CD14-positive monocyte (primary cell): Measurements from ENCODE around the gene ERCC5. TPM values are rescaled to one million over a fixed set of nuclear protein-coding genes. Genes with fewer than 3 reads are reported as not detected.

Experiments
- DNase-seq, 3 donors: peaks; one replicate each; pipeline ENCODE4 v3.0.0-alpha.2; 2011 to 2022
- H2AFZ ChIP-seq: 2 replicates; pipeline ENCODE4 v1.6.0; 2012; ENCODE audit warnings: mild to moderate bottlenecking, low read depth, low read length, inconsistent platforms; ENCODE audit not compliant: insufficient read depth, poor library complexity, severe bottlenecking
- H3K27ac ChIP-seq, 2 donors: 1 replicate in 1 of 2; 2 replicates in 1 of 2; pipeline ENCODE4 v1.5.1; 2012 to 2013; ENCODE audit warnings: low read length in 2 of 2, control low read depth in 1 of 2, inconsistent platforms in 1 of 2, low read depth in 1 of 2, mild to moderate bottlenecking in 1 of 2
- H3K27me3 ChIP-seq, 2 donors: one replicate each; pipeline versions ENCODE4 v1.6.0 to v1.6.1; 2011 to 2013; ENCODE audit warnings: low read length in 2 of 2; ENCODE audit not compliant: control insufficient read depth in 2 of 2, insufficient read depth in 2 of 2
- H3K36me3 ChIP-seq, 2 donors: replicated peaks in 1 of 2; 1 replicate in 1 of 2; 2 replicates in 1 of 2; pipeline versions ENCODE4 v1.5.1 to v1.6.1; 2012 to 2013; ENCODE audit warnings: low read length in 2 of 2, control low read depth in 1 of 2, inconsistent platforms in 1 of 2, mild to moderate bottlenecking in 1 of 2; ENCODE audit not compliant: insufficient read depth in 2 of 2, control insufficient read depth in 1 of 2
- H3K4me1 ChIP-seq, 2 donors: 1 replicate in 1 of 2; 2 replicates in 1 of 2; pipeline versions ENCODE4 v1.5.1 to v1.6.1; 2012 to 2013; ENCODE audit warnings: low read length in 2 of 2, control low read depth in 1 of 2, inconsistent platforms in 1 of 2, mild to moderate bottlenecking in 1 of 2, moderate library complexity in 1 of 2; ENCODE audit not compliant: insufficient read depth in 2 of 2, control insufficient read depth in 1 of 2
- H3K4me2 ChIP-seq: replicated peaks from 2 replicates; pipeline ENCODE3; 2012; ENCODE audit warnings: low read length, moderate library complexity, mild to moderate bottlenecking; ENCODE audit not compliant: poor library complexity, severe bottlenecking; ENCODE audit errors: extremely low read depth
- H3K4me3 ChIP-seq, 3 experiments: fragments of 200-600 bp in 1 of 3; sonication (generic) in 1 of 3; replicated peaks in 1 of 3; 1 replicate in 2 of 3; 2 replicates in 1 of 3; pipeline ENCODE4 v1.5.1; 2011 to 2013; ENCODE audit warnings: low read length in 3 of 3, mild to moderate bottlenecking in 3 of 3, control low read depth in 2 of 3, low read depth in 2 of 3, inconsistent platforms in 1 of 3, moderate library complexity in 1 of 3
- H3K79me2 ChIP-seq: 2 replicates; pipeline ENCODE4 v1.6.0; 2012; ENCODE audit warnings: mild to moderate bottlenecking, control low read depth, inconsistent platforms, low read length, moderate library complexity; ENCODE audit not compliant: insufficient read depth
- H3K9ac ChIP-seq: 2 replicates; pipeline ENCODE4 v1.6.0; 2017; ENCODE audit warnings: low read length, mild to moderate bottlenecking; ENCODE audit not compliant: insufficient read depth, poor library complexity, severe bottlenecking
- H3K9me3 ChIP-seq, 2 donors: replicated peaks in 1 of 2; 1 replicate in 1 of 2; 2 replicates in 1 of 2; pipeline versions ENCODE4 v1.5.1 to v1.6.1; 2012 to 2013; ENCODE audit warnings: low read length in 2 of 2, control low read depth in 1 of 2; ENCODE audit not compliant: control insufficient read depth in 1 of 2, insufficient read depth in 1 of 2
- H4K20me1 ChIP-seq: 2 replicates; pipeline ENCODE4 v1.6.0; 2012; ENCODE audit warnings: mild to moderate bottlenecking, low read length, control low read depth, moderate library complexity; ENCODE audit not compliant: insufficient read depth
- H3K27ac Mint-ChIP-seq, 7 donors: one replicate each; pipeline ENCODE4 v1.8.0; 2020; ENCODE audit warnings: mild to moderate bottlenecking in 7 of 7, mixed read lengths in 7 of 7, moderate library complexity in 6 of 7, inconsistent platforms in 2 of 7
- H3K27me3 Mint-ChIP-seq, 3 donors: one replicate each; pipeline ENCODE4 v1.8.0; 2021 to 2022; ENCODE audit warnings: low read depth in 3 of 3, mild to moderate bottlenecking in 3 of 3, mixed read lengths in 3 of 3, moderate library complexity in 3 of 3, inconsistent platforms in 1 of 3
- H3K36me3 Mint-ChIP-seq, 2 donors: one replicate each; pipeline ENCODE4 v1.8.0; 2020; ENCODE audit warnings: mixed read lengths in 2 of 2, inconsistent platforms in 1 of 2, mild to moderate bottlenecking in 1 of 2
- H3K4me1 Mint-ChIP-seq: one replicate; pipeline ENCODE4 v1.8.0; 2020; ENCODE audit warnings: mild to moderate bottlenecking, mixed read lengths
- H3K4me3 Mint-ChIP-seq, 2 donors: one replicate each; pipeline ENCODE4 v1.8.0; 2020; ENCODE audit warnings: mild to moderate bottlenecking in 2 of 2, mixed read lengths in 2 of 2, moderate library complexity in 1 of 2
- H3K9me3 Mint-ChIP-seq, 7 donors: one replicate each; pipeline ENCODE4 v1.8.0; 2020 to 2022; ENCODE audit warnings: mixed read lengths in 7 of 7, mild to moderate bottlenecking in 6 of 7, moderate library complexity in 6 of 7, inconsistent platforms in 2 of 7
- WGBS: methylation state at CpG from one replicate; pipeline ENCODE4 v1.1.5; 2013; ENCODE audit warnings: missing lambda C conversion rate; ENCODE audit not compliant: insufficient coverage; 5-methylcytosine and 5-hydroxymethylcytosine counted together
- intact Hi-C, 2 donors: fragments of 100-400 bp; cut with micrococcal nuclease; formaldehyde crosslinking; loops; one replicate each; pipeline versions ENCODE4 v1.15.0 to v1.15.1; 2023
- polyA plus RNA-seq, 3 donors: library from polyadenylated mRNA; depleted of rRNA in 1 of 3; unstranded in 2 of 3; stranded (reverse) in 1 of 3; fragments of 300-500 nt in 2 of 3; fragments of >200 nt in 1 of 3; fragmentation: Illumina TruSeq in 2 of 3; gene quantifications; 1 replicate in 2 of 3; 2 replicates in 1 of 3; pipeline ENCODE4 v1.2.3, GENCODE V29; 2012 to 2021
- TF ChIP-seq, protein P1 (sequence below): fragments of 200-600 bp; IDR thresholded peaks from one replicate; pipeline ENCODE4 v1.8.0; 2022; ENCODE audit warnings: antibody characterized with exemption, mild to moderate bottlenecking

Gene ERCC5
- polyA plus RNA-seq, 3 donors = 15.2 to 34.2 (median 22.1) TPM

DNA sequence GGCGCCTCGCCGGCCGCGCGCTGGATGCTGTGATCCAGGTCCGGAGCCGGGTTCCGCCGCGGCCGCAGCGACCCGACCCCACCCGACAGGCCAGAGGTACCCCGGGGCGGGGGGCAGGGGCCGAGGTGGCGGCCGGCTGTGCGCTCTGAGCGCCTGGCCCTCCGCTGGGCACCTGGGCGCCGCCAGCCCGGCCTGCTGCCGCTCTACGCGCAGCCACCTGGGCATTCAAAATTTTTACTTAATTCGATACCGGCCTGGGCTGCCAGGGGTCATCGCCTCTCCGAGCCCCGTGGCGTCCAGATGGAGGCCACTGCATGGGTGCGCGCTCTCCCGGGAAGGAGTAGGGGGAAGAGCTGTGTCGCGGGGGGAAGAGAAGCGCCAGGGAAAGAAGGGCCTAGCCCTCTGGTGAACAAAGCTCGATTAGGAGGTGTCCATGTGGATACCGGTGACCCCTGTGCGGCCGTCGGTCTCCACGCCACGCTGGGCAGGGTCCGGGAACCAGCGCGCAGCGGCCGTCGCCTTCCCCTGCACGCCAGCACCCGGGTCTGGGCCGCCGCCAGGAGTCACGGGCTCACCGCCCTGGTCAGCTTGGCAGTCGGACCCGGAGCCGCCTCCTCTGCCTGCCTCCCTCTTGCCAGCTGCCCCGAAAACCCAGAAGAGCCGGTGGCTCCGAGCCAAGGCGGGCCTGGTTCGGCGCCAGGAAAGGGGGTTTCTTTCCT, 46.2 kb upstream of the ERCC5 start:
- no peaks in the 10 kb centered on the region for H3K36me3 ChIP-seq
- Mint-ChIP-seq H3K27me3 (peaks cover 25 to 34% (median 34%) of the 10 kb centered on the region in 3 donors), H3K36me3 (peaks cover 0 to 4% of the 10 kb centered on the region in 2 donors), H3K4me3 (peak overlapping the region; percentile 83 to 93), H3K27ac (no peak overlapping the region), H3K4me1 (peaks cover 25% of the 10 kb centered on the region), H3K9me3 (peaks cover 0 to 4% (median 0%) of the 10 kb centered on the region in 7 donors)
- peak overlapping the region; percentile 65 for H3K9ac ChIP-seq
- DNase-seq = peak in 1 of 3 donors; percentile 3
- H3K4me3 ChIP-seq = peak overlapping the region; percentile 40 to 81 (median 54)
- whole genome bisulfite sequencing = under 1% methylated on average over 66 of the region's 69 CpGs
- H3K79me2 ChIP-seq = no peaks in the 10 kb centered on the region
- TF ChIP-seq, protein P1, sequence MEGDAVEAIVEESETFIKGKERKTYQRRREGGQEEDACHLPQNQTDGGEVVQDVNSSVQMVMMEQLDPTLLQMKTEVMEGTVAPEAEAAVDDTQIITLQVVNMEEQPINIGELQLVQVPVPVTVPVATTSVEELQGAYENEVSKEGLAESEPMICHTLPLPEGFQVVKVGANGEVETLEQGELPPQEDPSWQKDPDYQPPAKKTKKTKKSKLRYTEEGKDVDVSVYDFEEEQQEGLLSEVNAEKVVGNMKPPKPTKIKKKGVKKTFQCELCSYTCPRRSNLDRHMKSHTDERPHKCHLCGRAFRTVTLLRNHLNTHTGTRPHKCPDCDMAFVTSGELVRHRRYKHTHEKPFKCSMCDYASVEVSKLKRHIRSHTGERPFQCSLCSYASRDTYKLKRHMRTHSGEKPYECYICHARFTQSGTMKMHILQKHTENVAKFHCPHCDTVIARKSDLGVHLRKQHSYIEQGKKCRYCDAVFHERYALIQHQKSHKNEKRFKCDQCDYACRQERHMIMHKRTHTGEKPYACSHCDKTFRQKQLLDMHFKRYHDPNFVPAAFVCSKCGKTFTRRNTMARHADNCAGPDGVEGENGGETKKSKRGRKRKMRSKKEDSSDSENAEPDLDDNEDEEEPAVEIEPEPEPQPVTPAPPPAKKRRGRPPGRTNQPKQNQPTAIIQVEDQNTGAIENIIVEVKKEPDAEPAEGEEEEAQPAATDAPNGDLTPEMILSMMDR = no peak
- peak overlapping the region; percentile 100 for H3K4me2 ChIP-seq
- H2AFZ ChIP-seq = peak overlapping the region; percentile 89
- peaks cover 20 to 29% of the 10 kb centered on the region in 2 donors for H3K4me1 ChIP-seq
- peaks cover 16 to 31% of the 10 kb centered on the region in 2 donors for H3K27me3 ChIP-seq
- intact Hi-C loops = loop anchor here in 1 of 2 donors (10.0 kb wide), 1 partner anchor 115 kb away; no protein-coding TSS in a partner anchor
- H4K20me1 ChIP-seq = no peaks in the 10 kb centered on the region
- H3K9me3 ChIP-seq = no peaks in the 10 kb centered on the region
- no peak overlapping the region for H3K27ac ChIP-seq

GRCh38 chr13:102800145-102801041, 45.4 kb upstream of the ERCC5 start:
- Histone ChIP-seq H4K20me1 (no peaks in the 10 kb centered on the region), H3K4me3 (peak overlapping the region; percentile 42 to 81 (median 54)), H3K9me3 (no peaks in the 10 kb centered on the region), H3K4me1 (peaks cover 20 to 29% of the 10 kb centered on the region in 2 donors), H3K79me2 (no peaks in the 10 kb centered on the region), H3K27ac (no peak overlapping the region), H3K9ac (peak overlapping the region; percentile 65), H3K4me2 (peak overlapping the region; percentile 100), H3K27me3 (peaks cover 16 to 31% of the 10 kb centered on the region in 2 donors), H3K36me3 (no peaks in the 10 kb centered on the region), H2AFZ (peak overlapping the region; percentile 89)
- H3K4me3 Mint-ChIP-seq = peak overlapping the region; percentile 83 to 93
- TF ChIP-seq, protein P1 = peak; percentile 70
- peaks cover 0 to 4% (median 0%) of the 10 kb centered on the region in 7 donors for H3K9me3 Mint-ChIP-seq
- peaks cover 25% of the 10 kb centered on the region for H3K4me1 Mint-ChIP-seq
- peaks cover 0 to 4% of the 10 kb centered on the region in 2 donors for H3K36me3 Mint-ChIP-seq
- H3K27me3 Mint-ChIP-seq = peaks cover 25 to 34% (median 29%) of the 10 kb centered on the region in 3 donors
- WGBS = 1% methylated on average over 65 of the region's 81 CpGs
- intact Hi-C loops = no loop called here
- peak; percentile 53 to 64 (median 54) for DNase-seq
- no peak overlapping the region for H3K27ac Mint-ChIP-seq
